ENCODE data around the gene NSD2.

Gene NSD2

GRCh38 chr4:1901127-1901526 lies 29.9 kb downstream of the NSD2 start (continued):
- TF ChIP-seq TSHZ1 (tag by site-specific recombination; IDR thresholded peaks at IDR 0.05; ENCODE audit: borderline replicate concordance) (no peak), GLIS1 (tag by site-specific recombination; IDR thresholded peaks at IDR 0.05) (no peak)
- TF ChIP-seq, protein P1, sequence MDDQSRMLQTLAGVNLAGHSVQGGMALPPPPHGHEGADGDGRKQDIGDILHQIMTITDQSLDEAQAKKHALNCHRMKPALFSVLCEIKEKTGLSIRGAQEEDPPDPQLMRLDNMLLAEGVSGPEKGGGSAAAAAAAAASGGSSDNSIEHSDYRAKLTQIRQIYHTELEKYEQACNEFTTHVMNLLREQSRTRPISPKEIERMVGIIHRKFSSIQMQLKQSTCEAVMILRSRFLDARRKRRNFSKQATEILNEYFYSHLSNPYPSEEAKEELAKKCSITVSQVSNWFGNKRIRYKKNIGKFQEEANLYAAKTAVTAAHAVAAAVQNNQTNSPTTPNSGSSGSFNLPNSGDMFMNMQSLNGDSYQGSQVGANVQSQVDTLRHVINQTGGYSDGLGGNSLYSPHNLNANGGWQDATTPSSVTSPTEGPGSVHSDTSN (CRISPR knock-in tag; IDR thresholded peaks at IDR 0.05): no peak

GRCh38 chr4:1902243-1902642 lies 31.1 kb downstream of the NSD2 start:
- POLR2A ChIA-PET: no interaction called here
- H3K4me3 ChIP-seq (ENCODE audit: low read depth, low read length): no peak overlapping the region
- 0 out of 2 replicates have a peak, but pooled peaks cover 3% of the 10 kb centered on the region for H3K4me1 ChIP-seq (ENCODE audit: control insufficient read depth, insufficient read depth, low read length)
- H3K36me3 ChIP-seq (ENCODE audit: control insufficient read depth in 2 of 2, insufficient read depth in 1 of 2, low read length in 2 of 2): peaks cover 0 to 72% of the 10 kb centered on the region in 2 experiments; a peak in 2 of 3 replicates
- TF ChIP-seq ZNF121 (tag by site-specific recombination; IDR thresholded peaks at IDR 0.05): peak; percentile 64
- TF ChIP-seq GLI4 (tag by site-specific recombination; IDR thresholded peaks at IDR 0.05): no peak
- H3K9me3 ChIP-seq (ENCODE audit: control insufficient read depth, insufficient read depth, low read depth, low read length): no peaks in the 10 kb centered on the region
- CTCF ChIA-PET: interaction anchor here (0.6 to 1.0 kb wide), 2 partner anchors 9 to 93 kb away, joined by 3 read pairs; no protein-coding TSS in a partner anchor
- no peak overlapping the region for H3K27ac ChIP-seq (ENCODE audit: extremely low read depth, low read depth, low read length)

DNA sequence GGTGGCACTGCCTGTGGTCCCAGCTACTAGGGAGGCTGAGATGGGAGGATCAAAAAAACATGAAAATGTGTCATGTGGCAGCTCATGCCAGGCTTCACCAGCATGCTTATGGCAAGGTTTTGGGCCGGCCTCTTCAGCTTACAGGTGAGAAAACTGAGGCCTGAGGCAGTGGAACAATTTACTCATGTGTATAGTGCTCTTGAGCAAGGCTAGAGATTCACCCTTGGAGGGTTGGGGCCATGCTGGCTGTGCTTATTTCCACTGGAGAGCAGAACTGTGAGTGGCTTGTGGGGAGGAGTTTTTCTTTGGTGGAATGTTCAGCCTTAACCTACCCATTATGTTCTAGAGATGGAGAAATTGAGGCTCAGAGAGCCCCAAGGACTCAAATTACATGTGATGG lies 31.8 kb downstream of the NSD2 start:
- no peak for TF ChIP-seq OSR2 (tag by site-specific recombination; IDR thresholded peaks at IDR 0.05)
- no peak for TF ChIP-seq ZNF132 (tag by site-specific recombination; IDR thresholded peaks at IDR 0.05; ENCODE audit: borderline replicate concordance)
- TF ChIP-seq FEZF1 (tag by site-specific recombination; IDR thresholded peaks at IDR 0.05): no peak
- TF ChIP-seq, protein P2, sequence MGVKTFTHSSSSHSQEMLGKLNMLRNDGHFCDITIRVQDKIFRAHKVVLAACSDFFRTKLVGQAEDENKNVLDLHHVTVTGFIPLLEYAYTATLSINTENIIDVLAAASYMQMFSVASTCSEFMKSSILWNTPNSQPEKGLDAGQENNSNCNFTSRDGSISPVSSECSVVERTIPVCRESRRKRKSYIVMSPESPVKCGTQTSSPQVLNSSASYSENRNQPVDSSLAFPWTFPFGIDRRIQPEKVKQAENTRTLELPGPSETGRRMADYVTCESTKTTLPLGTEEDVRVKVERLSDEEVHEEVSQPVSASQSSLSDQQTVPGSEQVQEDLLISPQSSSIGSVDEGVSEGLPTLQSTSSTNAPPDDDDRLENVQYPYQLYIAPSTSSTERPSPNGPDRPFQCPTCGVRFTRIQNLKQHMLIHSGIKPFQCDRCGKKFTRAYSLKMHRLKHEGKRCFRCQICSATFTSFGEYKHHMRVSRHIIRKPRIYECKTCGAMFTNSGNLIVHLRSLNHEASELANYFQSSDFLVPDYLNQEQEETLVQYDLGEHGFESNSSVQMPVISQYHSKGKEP (tag by site-specific recombination; IDR thresholded peaks at IDR 0.05): no peak
- TF ChIP-seq ZNF544 (tag by site-specific recombination; IDR thresholded peaks at IDR 0.05): no peak
- TF ChIP-seq ZBTB6 (tag by site-specific recombination; IDR thresholded peaks at IDR 0.05): no peak
- TF ChIP-seq ZNF169 (tag by site-specific recombination; IDR thresholded peaks at IDR 0.05): no peak
- TF ChIP-seq, protein P3, sequence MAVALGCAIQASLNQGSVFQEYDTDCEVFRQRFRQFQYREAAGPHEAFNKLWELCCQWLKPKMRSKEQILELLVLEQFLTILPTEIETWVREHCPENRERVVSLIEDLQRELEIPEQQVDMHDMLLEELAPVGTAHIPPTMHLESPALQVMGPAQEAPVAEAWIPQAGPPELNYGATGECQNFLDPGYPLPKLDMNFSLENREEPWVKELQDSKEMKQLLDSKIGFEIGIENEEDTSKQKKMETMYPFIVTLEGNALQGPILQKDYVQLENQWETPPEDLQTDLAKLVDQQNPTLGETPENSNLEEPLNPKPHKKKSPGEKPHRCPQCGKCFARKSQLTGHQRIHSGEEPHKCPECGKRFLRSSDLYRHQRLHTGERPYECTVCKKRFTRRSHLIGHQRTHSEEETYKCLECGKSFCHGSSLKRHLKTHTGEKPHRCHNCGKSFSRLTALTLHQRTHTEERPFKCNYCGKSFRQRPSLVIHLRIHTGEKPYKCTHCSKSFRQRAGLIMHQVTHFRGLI (tag by site-specific recombination; IDR thresholded peaks at IDR 0.05): no peak
- TF ChIP-seq ZNF571 (tag by site-specific recombination; IDR thresholded peaks at IDR 0.05): no peak
- no peak for TF ChIP-seq ZNF701 (tag by site-specific recombination; IDR thresholded peaks at IDR 0.05)
- 0 out of 2 replicates have a peak, but pooled peaks cover 3% of the 10 kb centered on the region for H3K4me1 ChIP-seq (ENCODE audit: control insufficient read depth, insufficient read depth, low read length)
- no peaks in the 10 kb centered on the region for H3K9me3 ChIP-seq (ENCODE audit: control insufficient read depth, insufficient read depth, low read depth, low read length)
- no peak overlapping the region for H3K27ac ChIP-seq (ENCODE audit: extremely low read depth, low read depth, low read length)
- H3K4me3 ChIP-seq (ENCODE audit: low read depth, low read length): no peak overlapping the region
- ChIA-PET POLR2A (no interaction called here), CTCF (no interaction called here)
- peaks cover 0 to 80% of the 10 kb centered on the region in 2 experiments; a peak in 2 of 3 replicates for H3K36me3 ChIP-seq (ENCODE audit: control insufficient read depth in 2 of 2, insufficient read depth in 1 of 2, low read length in 2 of 2)
